ENCODE data around the gene SLC46A2.

The SLC46A2 gene

DNA sequence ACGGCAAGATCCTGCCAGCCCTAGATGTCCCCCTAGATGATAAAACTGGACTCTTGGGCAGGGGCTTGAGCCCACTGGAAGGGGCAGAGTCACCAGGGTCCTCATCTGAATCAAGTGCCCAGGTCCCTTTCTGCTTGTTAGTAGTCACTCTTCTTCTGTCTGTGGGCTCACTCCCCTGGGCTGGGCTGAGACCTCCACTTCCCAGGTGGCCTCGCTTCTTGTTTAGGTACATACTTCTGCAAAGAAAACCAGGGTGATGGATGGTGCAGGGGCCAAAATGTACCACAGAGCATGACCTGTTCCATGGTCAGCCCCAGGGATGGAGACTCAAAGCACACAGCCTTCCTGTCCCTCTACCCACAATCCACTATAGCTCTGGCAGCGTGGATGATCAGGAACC lies 845 bp upstream of the SLC46A2 start:
- in situ Hi-C loops (cut with MboI; ENCODE audit: low sequenced_read_pairs) = loop anchor here (10.0 kb wide), 1 partner anchor 47 kb away; no protein-coding TSS in a partner anchor

DNA sequence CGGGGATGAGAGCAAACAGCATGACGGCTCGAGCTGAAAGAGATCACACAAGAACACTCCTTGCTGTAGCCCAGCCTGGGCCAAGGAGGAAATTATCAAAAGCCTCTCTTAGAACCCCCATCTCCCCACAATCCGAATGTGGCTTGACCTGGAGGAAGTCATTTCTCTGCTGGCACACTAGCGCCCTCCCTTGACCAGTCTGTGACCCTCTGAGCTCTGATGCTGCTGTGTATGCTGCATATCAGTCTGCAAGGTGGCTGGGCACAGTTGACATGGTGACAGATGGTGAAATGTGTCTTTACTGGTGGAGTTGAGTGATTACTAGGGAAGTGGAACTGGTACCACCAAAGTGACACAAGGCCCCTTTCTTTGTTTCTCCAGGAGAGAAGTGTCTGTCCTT lies 3.3 kb downstream of the SLC46A2 start:
- in situ Hi-C loops (cut with MboI; ENCODE audit: low sequenced_read_pairs) = no loop called here

DNA sequence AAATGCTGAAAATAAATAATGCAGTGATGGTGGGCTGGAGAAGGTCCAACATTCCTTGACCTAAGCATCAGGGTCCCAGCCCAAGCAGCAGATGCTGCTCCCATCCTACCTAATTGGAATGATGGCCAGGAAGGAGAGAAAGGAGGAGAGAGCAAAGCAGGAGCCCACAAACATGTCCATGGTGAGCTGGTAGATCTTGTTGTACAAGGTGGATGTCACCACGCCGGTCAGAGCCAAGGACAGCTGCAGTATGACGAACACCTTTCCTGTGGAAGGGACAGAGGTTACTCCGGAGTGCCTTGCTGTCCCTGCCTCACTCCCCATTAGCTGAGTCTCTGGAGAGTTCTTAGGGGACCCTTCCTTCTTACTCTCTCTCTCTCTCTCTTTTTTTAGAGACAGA lies 4.3 kb downstream of the SLC46A2 start:
- in situ Hi-C loops (cut with MboI; ENCODE audit: low sequenced_read_pairs) = no loop called here

DNA sequence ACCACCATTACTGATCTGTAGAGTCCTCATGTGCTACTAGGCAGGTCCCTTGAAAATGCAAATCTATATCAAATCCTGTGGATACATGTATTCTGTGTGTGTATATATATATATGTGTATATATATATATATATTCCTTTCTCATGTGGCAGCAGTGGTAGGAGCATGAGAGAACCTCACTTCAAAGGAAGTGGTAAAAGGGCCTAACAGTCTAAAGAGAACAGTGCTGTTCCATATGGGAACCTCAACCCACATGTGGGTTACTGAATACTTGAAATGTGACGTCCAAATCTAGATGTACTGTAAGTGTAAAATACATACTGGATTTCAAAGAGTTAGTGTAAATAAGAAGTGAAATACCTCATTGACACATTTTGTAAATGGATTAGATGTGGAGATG lies 5.4 kb downstream of the SLC46A2 start:
- in situ Hi-C loops (cut with MboI; ENCODE audit: low sequenced_read_pairs) = no loop called here

DNA sequence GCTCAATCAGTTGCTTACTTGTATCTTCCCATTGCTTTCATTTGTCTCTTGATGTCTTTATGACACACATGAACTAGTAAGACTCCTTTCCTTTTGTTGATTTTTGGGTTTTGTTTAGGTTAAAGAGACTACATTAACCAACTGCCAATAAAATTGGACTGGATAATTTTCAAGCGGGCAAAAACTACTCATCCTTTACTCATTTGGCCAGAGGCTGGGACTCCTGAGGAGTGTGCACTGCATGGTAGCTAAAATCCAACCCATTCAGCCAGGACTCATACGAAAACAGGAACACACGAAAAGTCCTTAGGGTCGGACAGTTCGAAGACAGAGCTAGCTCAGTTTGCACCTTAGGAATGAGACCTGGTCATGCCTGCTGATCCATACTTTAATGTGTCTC lies 6.0 kb downstream of the SLC46A2 start:
- in situ Hi-C loops (cut with MboI; ENCODE audit: low sequenced_read_pairs) = no loop called here

DNA sequence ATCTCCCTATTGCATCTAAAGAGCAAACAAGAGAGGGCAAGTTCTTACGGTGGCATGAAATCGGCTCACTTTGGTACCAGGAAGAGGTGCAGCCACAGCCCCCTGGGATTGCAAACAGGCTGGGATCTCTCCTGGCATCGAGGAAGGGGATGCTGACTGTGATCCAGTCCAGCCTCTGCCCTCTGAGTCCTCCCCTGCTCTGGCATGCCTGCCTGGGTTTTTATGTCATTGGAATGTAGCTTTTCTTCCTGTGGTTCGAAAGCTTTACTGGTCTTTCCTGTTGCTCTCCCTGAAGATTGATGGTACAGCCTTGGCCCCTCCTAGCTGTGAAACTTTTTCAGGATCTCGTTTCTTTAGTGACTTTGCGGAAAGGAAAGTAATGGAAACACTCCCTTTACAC lies 6.6 kb downstream of the SLC46A2 start:
- in situ Hi-C loops (cut with MboI; ENCODE audit: low sequenced_read_pairs) = no loop called here

DNA sequence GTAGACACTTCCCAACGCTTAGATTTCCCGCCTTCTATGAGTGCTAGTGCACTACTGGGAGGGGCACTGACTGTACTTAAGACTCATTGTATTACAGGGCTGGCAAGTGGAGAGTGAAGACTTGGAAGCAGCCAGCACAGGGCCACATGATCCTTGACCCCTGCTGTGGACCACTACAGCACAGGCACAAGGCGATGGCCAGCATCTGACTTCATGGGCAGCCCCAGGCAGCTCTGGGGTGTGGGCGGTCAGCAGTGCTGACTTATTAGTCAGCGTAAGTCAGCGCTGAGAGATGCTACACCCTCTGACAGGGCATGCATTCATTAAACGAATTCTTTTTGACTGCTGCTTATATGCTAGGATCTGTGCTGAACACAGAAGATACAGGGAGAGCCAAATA lies 9.3 kb downstream of the SLC46A2 start:
- in situ Hi-C loops (cut with MboI; ENCODE audit: low sequenced_read_pairs) = no loop called here

DNA sequence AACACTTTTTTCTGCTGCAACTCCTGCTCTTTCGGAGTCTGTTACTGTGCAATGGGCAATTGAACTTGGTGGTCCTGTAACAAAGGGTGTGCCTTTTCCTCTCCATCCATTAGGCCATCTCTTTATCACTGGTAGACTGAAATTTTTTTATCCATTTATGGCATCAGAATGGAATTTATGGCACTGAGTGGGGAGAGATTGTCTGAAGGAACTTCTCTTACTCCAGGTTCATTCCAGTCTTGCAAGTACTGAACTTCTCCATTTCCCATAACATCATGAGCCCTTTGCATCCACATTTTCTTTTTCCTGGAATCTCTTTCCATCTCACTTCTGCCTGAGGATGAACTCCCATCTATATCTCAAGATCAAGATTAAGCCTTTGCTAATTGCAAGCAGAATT lies 10.0 kb downstream of the SLC46A2 start:
- in situ Hi-C loops (cut with MboI; ENCODE audit: low sequenced_read_pairs) = no loop called here

DNA sequence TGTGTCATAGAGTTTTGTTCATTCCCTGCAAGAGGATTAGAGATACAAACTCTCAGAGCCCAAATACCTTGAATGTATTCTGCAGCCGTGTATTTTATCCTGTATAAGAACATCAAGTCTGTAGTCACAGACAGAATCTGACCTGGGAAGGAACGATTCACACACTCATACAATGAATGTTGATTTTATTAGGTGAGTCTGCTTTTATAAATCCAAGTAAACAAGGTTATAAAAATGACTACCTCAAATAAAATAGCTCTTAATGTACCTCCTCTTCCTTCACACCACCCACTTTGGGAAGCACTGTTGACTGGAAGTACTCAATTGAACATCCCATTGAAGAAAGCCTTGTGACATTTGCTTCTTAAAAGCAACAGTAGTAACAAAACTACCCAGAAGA lies 11.9 kb downstream of the SLC46A2 start:
- in situ Hi-C loops (cut with MboI; ENCODE audit: low sequenced_read_pairs) = no loop called here

DNA sequence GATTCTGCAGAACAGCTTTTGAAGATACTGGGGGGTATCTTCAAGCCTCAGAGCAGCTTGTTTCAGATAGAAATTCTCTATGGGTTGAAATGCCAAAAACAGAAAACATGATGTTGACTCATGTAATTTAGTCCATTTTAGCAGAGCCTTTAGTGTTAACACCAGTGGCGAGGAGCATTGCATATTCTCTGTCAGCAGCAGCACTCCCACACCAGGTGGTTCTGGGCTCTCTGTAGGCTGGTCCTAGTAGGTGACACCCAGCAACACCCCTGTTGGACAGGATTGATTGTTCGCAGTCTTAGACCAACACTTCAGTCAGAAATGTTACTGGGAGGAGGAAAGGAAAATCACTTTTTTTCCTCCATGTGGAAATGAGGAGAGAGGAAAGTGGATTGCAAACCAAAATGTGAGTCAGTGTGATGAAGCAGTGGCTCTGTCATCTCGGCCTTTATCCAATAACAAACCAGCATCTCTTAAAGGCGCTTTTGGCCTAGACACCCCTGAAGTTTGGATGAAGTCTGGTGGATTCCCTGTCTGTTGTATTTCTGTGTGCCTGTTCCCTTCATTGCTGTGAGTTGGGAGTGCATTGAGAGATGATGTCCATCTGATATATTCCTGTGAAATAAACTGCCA lies 16.8 kb downstream of the SLC46A2 start:
- in situ Hi-C loops (cut with MboI; ENCODE audit: low sequenced_read_pairs) = no loop called here

DNA sequence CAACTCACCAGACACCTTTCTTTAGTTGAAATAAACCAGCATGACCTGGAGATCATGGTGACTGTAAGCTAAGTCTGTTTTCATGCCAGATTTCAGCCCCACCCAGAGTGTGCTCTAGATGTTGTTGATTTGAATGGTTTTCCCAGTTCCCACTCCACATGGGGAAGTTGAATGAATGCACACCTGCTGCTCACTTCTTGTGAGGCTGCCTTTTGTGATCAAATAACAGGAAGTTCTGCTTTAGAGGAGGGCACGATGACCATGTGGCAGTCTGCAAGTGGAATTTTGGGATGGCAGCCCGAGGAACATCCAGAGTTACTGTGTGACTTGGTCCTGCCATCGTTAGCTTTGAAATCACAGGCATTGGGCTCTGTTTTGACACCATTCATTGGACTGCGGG lies 18.7 kb downstream of the SLC46A2 start:
- in situ Hi-C loops (cut with MboI; ENCODE audit: low sequenced_read_pairs) = no loop called here

DNA sequence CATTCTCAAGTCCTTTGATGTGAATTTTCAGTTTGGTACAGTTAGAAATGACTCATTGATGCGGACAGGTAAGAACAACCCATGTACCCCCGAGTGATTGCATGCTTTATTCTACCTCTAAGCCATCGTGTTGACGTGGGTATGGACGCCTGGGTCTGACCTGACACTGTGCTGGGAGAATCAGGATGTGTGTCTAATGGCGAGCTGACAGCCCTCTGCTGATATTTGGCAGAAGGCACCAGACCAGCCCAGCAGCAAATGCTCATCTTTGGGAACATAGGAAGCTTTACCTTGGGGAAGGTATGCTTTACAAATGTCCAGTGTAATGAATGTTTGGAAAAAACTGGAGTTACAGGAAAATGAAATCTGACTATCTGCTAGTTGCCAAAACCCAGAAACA lies 20.1 kb downstream of the SLC46A2 start:
- in situ Hi-C loops (cut with MboI; ENCODE audit: low sequenced_read_pairs) = no loop called here

DNA sequence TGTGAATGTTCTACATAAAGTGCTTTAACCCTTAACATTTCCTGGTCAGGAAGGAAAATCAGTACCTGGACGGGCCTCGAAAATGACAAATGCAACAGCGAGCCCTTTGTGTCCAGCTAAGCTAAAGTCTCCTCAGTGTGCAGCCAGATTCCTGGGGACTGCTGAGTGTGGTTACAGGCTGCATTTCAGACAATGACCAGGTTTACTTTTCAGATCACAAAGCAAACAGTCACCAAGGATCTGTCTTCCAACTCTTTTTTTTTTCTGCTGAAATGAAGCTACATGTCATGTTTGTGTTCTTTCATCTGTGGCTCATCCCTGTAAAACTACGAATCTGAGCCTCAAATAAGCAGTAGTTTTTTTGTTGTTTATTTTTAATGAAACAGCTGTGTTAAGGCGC lies 20.8 kb downstream of the SLC46A2 start:
- in situ Hi-C loops (cut with MboI; ENCODE audit: low sequenced_read_pairs) = no loop called here

DNA sequence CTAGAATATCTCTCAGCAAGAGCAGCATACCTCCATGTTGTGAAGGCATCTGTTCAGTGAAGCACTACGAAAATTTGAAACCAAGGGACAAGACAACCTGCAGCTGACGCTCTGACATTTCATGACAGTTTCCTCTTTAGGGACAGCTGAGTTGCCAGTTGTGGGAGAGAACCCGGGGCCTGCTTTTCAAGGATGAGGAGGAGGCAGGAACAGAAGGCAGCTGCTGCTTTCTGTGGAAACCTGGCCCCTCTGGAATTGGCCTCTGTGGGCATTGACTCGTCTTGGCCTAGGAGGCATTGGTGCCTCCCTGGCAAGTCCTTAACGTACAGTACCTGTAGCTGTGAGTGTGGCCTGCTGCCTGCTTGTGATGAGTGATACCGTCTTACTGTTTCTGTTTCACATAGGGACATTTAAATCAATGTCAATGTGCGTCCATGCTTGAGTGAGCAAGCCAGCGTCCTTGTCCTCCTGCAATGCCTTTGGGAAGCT lies 21.6 kb downstream of the SLC46A2 start:
- in situ Hi-C loops (cut with MboI; ENCODE audit: low sequenced_read_pairs) = no loop called here

DNA sequence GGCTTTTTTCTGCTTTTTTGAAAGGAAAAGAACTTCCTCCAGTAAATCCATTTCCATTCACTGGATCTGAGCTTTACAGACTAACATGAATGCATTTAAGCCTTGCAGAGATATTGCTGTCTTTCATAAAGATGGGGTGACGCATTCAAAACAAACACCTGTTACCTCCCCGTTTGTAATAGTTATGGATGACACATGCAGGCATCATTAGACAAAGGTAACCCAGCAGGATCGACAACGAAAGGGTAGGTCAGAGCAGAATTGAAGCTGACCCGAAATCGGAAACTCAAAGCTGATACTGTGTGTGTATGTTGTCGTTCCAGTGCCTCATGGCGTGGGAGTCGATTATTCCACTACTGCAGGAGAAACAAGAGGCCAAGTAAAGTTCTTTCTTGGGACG lies 22.2 kb downstream of the SLC46A2 start:
- in situ Hi-C loops (cut with MboI; ENCODE audit: low sequenced_read_pairs) = no loop called here

DNA sequence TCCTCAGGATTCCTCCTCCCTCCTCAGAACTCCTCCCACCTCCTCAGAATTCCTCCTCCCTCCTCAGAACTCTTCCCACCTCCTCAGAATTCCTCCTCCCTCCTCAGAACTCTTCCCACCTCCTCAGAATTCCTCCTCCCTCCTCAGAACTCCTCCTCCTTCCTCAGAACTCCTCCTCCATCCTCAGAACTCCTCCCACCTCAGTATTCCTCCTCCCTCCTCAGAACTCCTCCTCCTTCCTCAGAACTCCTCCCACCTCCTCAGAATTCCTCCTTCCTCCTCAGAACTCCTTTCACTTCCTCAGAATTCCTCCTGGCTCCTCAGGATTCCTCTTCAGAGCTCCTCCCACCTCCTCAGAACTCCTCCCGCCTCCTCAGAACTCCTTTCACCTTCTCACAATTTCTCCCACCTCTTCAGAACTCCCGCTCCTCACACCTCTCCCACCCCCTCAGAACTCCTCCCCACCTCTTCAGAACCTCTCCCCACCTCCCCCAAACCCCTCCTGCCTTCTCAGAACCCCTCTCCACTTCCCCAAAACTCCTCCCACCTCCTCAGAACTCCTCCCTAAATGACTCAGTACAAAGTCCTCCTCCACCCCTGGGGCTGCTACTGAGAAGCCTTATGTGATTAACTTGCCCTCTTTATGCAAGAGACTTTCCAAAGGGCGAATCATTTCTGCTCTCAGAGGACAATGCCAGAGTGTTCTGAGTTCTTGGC lies 23.2 kb downstream of the SLC46A2 start:
- in situ Hi-C loops (cut with MboI; ENCODE audit: low sequenced_read_pairs) = no loop called here

DNA sequence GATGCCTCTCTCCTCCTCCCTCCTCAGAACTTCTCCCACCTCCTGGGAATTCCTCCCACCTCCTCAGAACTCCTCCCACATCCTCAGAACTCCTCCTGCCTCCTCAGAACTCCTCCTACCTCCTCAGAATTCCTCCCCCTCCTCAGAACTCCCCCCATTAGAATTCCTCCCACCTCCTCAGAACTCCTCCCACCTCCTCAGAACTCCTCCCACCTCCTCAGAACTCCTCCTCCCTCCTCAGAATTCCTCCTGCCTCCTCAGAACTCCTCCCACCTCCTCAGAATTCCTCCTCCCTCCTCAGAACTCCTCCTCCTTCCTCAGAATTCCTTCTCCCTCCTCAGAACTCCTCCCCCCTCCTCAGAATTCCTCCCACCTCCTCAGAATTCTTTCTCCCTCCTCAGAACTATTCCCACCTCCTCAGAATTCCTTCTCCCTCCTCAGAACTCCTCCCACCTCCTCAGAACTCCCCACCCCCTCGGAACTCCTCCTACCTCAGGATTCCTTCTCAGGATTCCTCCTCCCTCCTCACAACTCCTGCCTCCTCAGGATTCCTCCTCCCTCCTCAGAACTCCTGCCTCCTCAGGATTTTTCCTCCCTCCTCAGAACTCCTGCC lies 23.9 kb downstream of the SLC46A2 start:
- in situ Hi-C loops (cut with MboI; ENCODE audit: low sequenced_read_pairs) = no loop called here

DNA sequence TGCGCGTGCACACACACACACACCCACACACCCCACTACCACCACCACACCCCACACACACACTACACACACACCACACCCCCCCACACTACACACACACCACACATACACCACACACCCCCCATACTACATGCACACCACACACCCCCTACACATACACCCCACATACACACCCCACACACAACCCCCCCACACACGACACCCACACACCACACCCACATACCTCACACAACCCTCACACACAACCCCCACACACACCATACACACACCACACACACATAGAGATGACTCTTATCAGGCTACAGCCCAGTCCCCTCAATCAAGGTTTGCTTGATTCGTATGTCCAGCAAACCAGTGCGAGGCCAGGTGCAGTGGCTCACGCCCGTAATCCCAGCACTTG lies 25.7 kb downstream of the SLC46A2 start:
- in situ Hi-C loops (cut with MboI; ENCODE audit: low sequenced_read_pairs) = no loop called here

DNA sequence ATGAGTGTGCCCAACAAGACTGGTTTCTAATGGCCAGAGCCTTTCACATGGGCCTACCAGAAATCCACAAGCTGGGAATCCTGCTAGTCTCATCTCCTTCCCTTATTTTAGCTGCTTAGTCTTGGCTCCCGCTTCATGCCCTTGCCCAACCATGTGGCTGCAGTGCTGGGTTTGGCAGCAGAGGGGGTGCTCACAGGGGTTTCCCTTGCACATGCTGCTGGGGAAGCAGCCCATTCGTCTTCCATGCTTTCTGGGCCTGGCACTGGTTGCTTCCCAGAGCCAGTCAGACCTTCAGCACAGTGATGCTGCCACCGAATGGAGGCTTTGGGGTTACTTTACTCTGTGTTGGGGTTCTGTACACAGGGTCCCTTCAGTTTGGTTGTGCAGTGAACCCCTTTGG lies 26.3 kb downstream of the SLC46A2 start:
- in situ Hi-C loops (cut with MboI; ENCODE audit: low sequenced_read_pairs) = no loop called here

DNA sequence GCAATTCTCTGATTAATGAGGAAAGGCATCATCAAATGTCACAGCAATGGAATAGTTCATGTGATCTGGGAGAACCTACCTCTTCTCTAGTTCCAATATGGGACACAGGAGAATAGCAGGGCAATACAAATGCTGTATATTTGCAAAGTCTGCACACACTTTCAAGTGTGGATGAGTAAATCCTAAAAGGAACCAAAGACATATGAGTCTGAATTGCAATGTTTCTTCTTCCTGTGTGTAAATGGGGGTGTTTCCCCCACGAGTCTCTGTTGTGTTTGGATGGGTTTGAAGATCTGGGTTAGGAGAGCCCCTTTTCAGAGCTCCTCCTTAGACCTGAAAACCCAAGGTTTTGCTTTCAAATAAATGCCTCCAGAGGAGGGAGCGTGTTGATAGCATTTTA lies 26.9 kb downstream of the SLC46A2 start:
- in situ Hi-C loops (cut with MboI; ENCODE audit: low sequenced_read_pairs) = no loop called here

DNA sequence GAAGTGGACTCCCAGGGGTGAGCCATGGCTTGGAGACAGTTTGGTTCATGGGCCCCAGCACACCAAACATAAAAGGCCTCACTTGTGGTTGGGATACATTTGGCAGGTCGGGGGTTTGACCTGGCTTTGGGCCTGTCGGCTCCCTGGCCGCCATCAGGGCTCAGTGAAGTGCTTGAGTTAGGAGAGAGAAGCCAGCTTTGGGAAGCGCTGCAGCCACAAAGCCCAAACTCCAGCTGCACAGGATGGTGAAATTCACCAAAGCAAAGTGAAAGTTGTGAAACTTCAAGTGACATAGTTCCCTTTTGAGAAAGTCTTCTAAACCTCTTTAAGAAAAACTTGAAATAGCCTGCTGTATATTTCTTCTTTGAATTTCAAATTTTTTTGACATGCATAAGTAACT lies 27.5 kb downstream of the SLC46A2 start:
- in situ Hi-C loops (cut with MboI; ENCODE audit: low sequenced_read_pairs) = no loop called here
